Effector memory CD4-positive, alpha-beta T cell (primary cell): Measurements from ENCODE around the gene ACSL5.

Experiments
- DNase-seq, 3 donors: peaks; one replicate each; pipeline ENCODE4 v3.0.0-alpha.2; 2020
- H3K27ac ChIP-seq: 2 replicates; pipeline ENCODE4 v1.7.0; 2013; ENCODE audit warnings: mild to moderate bottlenecking, low read length, moderate library complexity; ENCODE audit not compliant: insufficient read depth, poor library complexity, severe bottlenecking
- H3K27me3 ChIP-seq: replicated peaks from 2 replicates; pipeline ENCODE4 v1.7.0; 2013; ENCODE audit warnings: mild to moderate bottlenecking, low read length; ENCODE audit not compliant: insufficient read depth, control insufficient read depth, poor library complexity, severe bottlenecking
- H3K36me3 ChIP-seq: 2 replicates; pipeline ENCODE4 v1.7.0; 2013; ENCODE audit warnings: mild to moderate bottlenecking, low read length, moderate library complexity; ENCODE audit not compliant: control insufficient read depth, insufficient read depth
- H3K4me1 ChIP-seq: 2 replicates; pipeline ENCODE4 v1.7.0; 2013; ENCODE audit warnings: low read length, mild to moderate bottlenecking; ENCODE audit not compliant: control insufficient read depth, insufficient read depth, poor library complexity, severe bottlenecking
- H3K4me3 ChIP-seq: 2 replicates; pipeline ENCODE4 v1.7.0; 2013; ENCODE audit warnings: low read length, low read depth, mild to moderate bottlenecking; ENCODE audit not compliant: insufficient read depth, poor library complexity, severe bottlenecking
- H3K9me3 ChIP-seq: 2 replicates; pipeline ENCODE4 v1.7.0; 2013; ENCODE audit warnings: mild to moderate bottlenecking, low read length, moderate library complexity; ENCODE audit not compliant: control insufficient read depth
- total RNA-seq, 3 donors: gene quantifications; one replicate each; lab custom pipeline; 2026; lab: John Stamatoyannopoulos, UW

Gene ACSL5
- 65.5 to 71.4 (median 71.0) reads per million in 3 donors for total RNA-seq

- DNase-seq, result no peak
- H3K4me3 ChIP-seq, result peak within 1 kb of the TSS; percentile 84
- H3K9me3 ChIP-seq, result no peaks in the 10 kb centered on the region
- H3K4me1 ChIP-seq, result peaks cover 19% of the 10 kb centered on the region
- H3K27me3 ChIP-seq, result no peaks in the 10 kb centered on the region
- H3K27ac ChIP-seq, result peak within 1 kb of the TSS; percentile 93
- H3K36me3 ChIP-seq, result no peaks in the 10 kb centered on the region
These were observed at the start of gene ACSL5 for GRCh38 chr10:112373912-112374338. Gene ACSL5, plus strand, starts transcription at chr10:112374116. Its CDS starts 20,831 bp downstream, at chr10:112394947.

GRCh38 chr10:112327678-112328077, 46.2 kb upstream of the ACSL5 start:
- no peak overlapping the region for H3K27ac ChIP-seq
- no peaks in the 10 kb centered on the region for H3K4me1 ChIP-seq
- no peaks in the 10 kb centered on the region for H3K9me3 ChIP-seq
- DNase-seq, result no peak
- H3K27me3 ChIP-seq, result no peaks in the 10 kb centered on the region
- no peak overlapping the region for H3K4me3 ChIP-seq
- no peaks in the 10 kb centered on the region for H3K36me3 ChIP-seq

- Histone ChIP-seq H3K4me3 (no peak overlapping the region), H3K27me3 (no peaks in the 10 kb centered on the region), H3K27ac (no peak overlapping the region), H3K36me3 (no peaks in the 10 kb centered on the region), H3K4me1 (no peaks in the 10 kb centered on the region), H3K9me3 (no peaks in the 10 kb centered on the region)
- DNase-seq, result no peak
These were observed 43.8 kb upstream of the ACSL5 start for GRCh38 chr10:112330162-112330561.

GRCh38 chr10:112330607-112331160, 43.2 kb upstream of the ACSL5 start:
- no peak overlapping the region for H3K4me3 ChIP-seq
- DNase-seq, result no peak
- no peaks in the 10 kb centered on the region for H3K27me3 ChIP-seq
- H3K36me3 ChIP-seq, result no peaks in the 10 kb centered on the region
- no peak overlapping the region for H3K27ac ChIP-seq
- no peaks in the 10 kb centered on the region for H3K9me3 ChIP-seq
- H3K4me1 ChIP-seq, result no peaks in the 10 kb centered on the region

- no peak for DNase-seq
- Histone ChIP-seq H3K4me1 (no peaks in the 10 kb centered on the region), H3K27me3 (no peaks in the 10 kb centered on the region), H3K27ac (no peak overlapping the region), H3K4me3 (no peak overlapping the region), H3K36me3 (no peaks in the 10 kb centered on the region), H3K9me3 (no peaks in the 10 kb centered on the region)
These were observed 41.9 kb upstream of the ACSL5 start for GRCh38 chr10:112332022-112332421.

- no peaks in the 10 kb centered on the region for H3K4me1 ChIP-seq
- H3K36me3 ChIP-seq, result no peaks in the 10 kb centered on the region
- DNase-seq, result no peak
- H3K4me3 ChIP-seq, result no peak overlapping the region
- no peaks in the 10 kb centered on the region for H3K9me3 ChIP-seq
- H3K27me3 ChIP-seq, result no peaks in the 10 kb centered on the region
- H3K27ac ChIP-seq, result no peak overlapping the region
These were observed 41.2 kb upstream of the ACSL5 start for GRCh38 chr10:112332509-112333228.

- Histone ChIP-seq H3K4me3 (no peak overlapping the region), H3K27ac (no peak overlapping the region)
These were observed 40.5 kb upstream of the ACSL5 start for GRCh38 chr10:112333452-112333851.

GRCh38 chr10:112335111-112335867, 38.6 kb upstream of the ACSL5 start:
- Histone ChIP-seq H3K4me1 (no peaks in the 10 kb centered on the region), H3K4me3 (no peak overlapping the region), H3K9me3 (no peaks in the 10 kb centered on the region), H3K36me3 (no peaks in the 10 kb centered on the region), H3K27me3 (no peaks in the 10 kb centered on the region), H3K27ac (no peak overlapping the region)
- no peak for DNase-seq

More at GRCh38 chr10:112333452-112333851, 40.5 kb upstream of the ACSL5 start:
- DNase-seq, result no peak
- no peaks in the 10 kb centered on the region for H3K36me3 ChIP-seq
- no peaks in the 10 kb centered on the region for H3K9me3 ChIP-seq
- no peaks in the 10 kb centered on the region for H3K4me1 ChIP-seq
- no peaks in the 10 kb centered on the region for H3K27me3 ChIP-seq

GRCh38 chr10:112335868-112336265, 38.0 kb upstream of the ACSL5 start:
- H3K4me1 ChIP-seq, result no peaks in the 10 kb centered on the region
- no peaks in the 10 kb centered on the region for H3K36me3 ChIP-seq
- DNase-seq, result no peak
- H3K27me3 ChIP-seq, result no peaks in the 10 kb centered on the region
- H3K9me3 ChIP-seq, result no peaks in the 10 kb centered on the region
- H3K27ac ChIP-seq, result no peak overlapping the region
- H3K4me3 ChIP-seq, result no peak overlapping the region
